ENCODE results near the gene ZNF365. TPM values are rescaled to one million over a fixed set of nuclear protein-coding genes. Genes with fewer than 3 reads are reported as not detected.

The ZNF365 gene
- total and polyA plus RNA-seq, 12 donors: 0.11 to 2.3 (median 0.75) TPM; not detected in 2

- TF ChIP-seq POLR2A (IDR thresholded peaks at IDR 0.05) (no peak), CTCF (IDR thresholded peaks at IDR 0.05) (no peak)
- intact Hi-C loops (cut with DNase I): no loop called here
- H3K36me3 ChIP-seq (replicated peaks in 1 of 2): no peaks in the 10 kb centered on the region
- H3K4me3 ChIP-seq: no peak overlapping the region
- no peaks in the 10 kb centered on the region for H3K27me3 ChIP-seq
- H3K27ac ChIP-seq: no peak overlapping the region
- 67 to 77% (median 73%) methylated on average over 5 of the region's 5 CpGs for WGBS, 4 donors
- no peaks in the 10 kb centered on the region for H3K4me1 ChIP-seq (replicated peaks in 1 of 2)
- no peaks in the 10 kb centered on the region for H3K9me3 ChIP-seq (replicated peaks in 1 of 3)
- DNase-seq: no peak
Observed at GRCh38 chr10:62413048-62413447, 38.9 kb downstream of the ZNF365 start.

DNA sequence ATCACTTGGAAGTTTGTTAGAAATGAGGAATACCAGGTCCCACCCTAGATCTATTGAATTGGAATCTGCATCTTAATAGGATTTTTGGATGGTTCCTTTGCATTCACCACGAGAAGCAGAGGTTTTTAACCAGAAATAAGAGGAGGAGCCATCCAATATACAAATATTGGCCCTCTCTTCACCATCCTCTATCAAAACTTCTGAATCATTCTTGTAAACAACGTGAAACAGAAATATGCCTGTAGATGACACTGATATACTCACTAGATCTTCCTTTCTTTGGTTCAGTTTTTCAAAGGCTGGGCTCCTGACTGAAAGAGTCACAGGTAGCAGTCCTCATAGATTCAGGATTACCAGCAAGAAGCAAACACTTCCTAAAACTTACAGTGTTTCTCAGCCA lies 39.5 kb downstream of the ZNF365 start:
- Histone ChIP-seq H3K36me3 (replicated peaks in 1 of 2) (no peaks in the 10 kb centered on the region), H3K27ac (no peak overlapping the region), H3K4me3 (no peak overlapping the region), H3K4me1 (replicated peaks in 1 of 2) (no peaks in the 10 kb centered on the region), H3K9me3 (replicated peaks in 1 of 3) (no peaks in the 10 kb centered on the region), H3K27me3 (no peaks in the 10 kb centered on the region)
- 49 to 66% (median 54%) methylated on average over 2 of the region's 2 CpGs for WGBS, 4 donors
- DNase-seq: no peak
- no peak for TF ChIP-seq POLR2A (IDR thresholded peaks at IDR 0.05)
- TF ChIP-seq CTCF (IDR thresholded peaks at IDR 0.05): no peak
- intact Hi-C loops (cut with DNase I): no loop called here

- H3K9me3 ChIP-seq (replicated peaks in 1 of 3): no peaks in the 10 kb centered on the region
- H3K27me3 ChIP-seq: no peaks in the 10 kb centered on the region
- H3K4me1 ChIP-seq (replicated peaks in 1 of 2): no peaks in the 10 kb centered on the region
- intact Hi-C loops (cut with DNase I): no loop called here
- no peak overlapping the region for H3K4me3 ChIP-seq
- H3K36me3 ChIP-seq (replicated peaks in 1 of 2): no peaks in the 10 kb centered on the region
- no peak overlapping the region for H3K27ac ChIP-seq
- TF ChIP-seq POLR2A (IDR thresholded peaks at IDR 0.05) (no peak), CTCF (IDR thresholded peaks at IDR 0.05) (no peak)
- 0 to 32% (median 0%) methylated on average over 1 of the region's 1 CpG for WGBS, 4 donors
- no peak for DNase-seq
Observed at GRCh38 chr10:62414359-62414758, 40.2 kb downstream of the ZNF365 start.

DNA sequence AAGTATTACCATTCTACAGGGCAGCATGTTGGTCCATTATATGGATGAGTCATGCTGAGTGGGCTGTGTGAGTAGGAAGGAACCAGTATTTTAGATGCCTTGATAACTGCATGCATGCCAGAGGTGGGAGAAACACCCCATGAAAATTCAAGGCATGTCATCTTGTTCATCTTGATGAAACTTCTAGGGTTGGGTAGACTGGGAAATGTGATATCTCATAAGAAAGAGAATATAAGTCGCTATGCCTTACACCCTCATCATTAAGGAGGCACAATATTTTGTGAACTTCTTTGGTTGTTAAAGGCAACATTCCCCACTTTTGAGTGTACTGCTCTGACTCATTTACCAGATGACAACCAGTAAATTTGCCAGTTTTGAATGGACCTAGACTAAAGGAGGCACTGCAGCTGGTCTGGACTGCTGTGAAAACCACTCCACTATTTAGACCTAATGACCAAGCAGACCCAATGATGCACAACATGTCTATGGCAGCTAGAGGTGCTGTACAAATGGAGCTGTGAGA lies 48.0 kb downstream of the ZNF365 start:
- TF ChIP-seq CTCF (IDR thresholded peaks at IDR 0.05) (no peak), POLR2A (IDR thresholded peaks at IDR 0.05) (no peak)
- 0 to 46% (median 0%) methylated on average over 1 of the region's 1 CpG for WGBS, 4 donors
- no peak for DNase-seq
- H3K9me3 ChIP-seq (replicated peaks in 1 of 3): no peaks in the 10 kb centered on the region
- H3K27me3 ChIP-seq: no peaks in the 10 kb centered on the region
- H3K27ac ChIP-seq: no peak overlapping the region
- intact Hi-C loops (cut with DNase I): no loop called here
- H3K4me3 ChIP-seq: no peak overlapping the region
- no peaks in the 10 kb centered on the region for H3K4me1 ChIP-seq (replicated peaks in 1 of 2)
- no peaks in the 10 kb centered on the region for H3K36me3 ChIP-seq (replicated peaks in 1 of 2)
